ENCODE results near the gene ZNF761.
A peak's percentile ranks its signal among the peaks of the same experiment; 100 is the strongest.
"Not testable (repeated sequence)": the region's sequence is repeated elsewhere in the genome, so short reads cannot be mapped to it uniquely, and the experiment has no call there.

The ZNF761 gene

DNA sequence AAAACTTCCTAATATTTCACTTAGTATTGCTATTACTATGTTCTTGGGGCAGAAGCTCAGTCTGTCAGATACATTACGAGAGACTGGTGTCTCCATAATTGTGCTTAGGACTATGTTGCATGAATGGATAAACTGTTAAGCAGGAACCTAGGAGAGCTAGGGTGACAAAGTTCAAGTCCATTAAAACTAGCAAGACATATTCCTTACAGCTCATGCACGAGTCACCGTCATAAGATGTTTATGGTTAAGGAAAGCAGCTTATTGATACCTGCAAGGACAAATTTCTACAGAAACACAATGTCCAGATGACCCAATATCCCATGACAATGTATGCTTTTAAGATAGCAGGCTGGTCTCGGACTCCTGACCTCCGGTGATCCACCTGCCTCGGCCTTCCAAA lies 30.1 kb downstream of the ZNF761 start:
- no peak for DNase-seq

DNA sequence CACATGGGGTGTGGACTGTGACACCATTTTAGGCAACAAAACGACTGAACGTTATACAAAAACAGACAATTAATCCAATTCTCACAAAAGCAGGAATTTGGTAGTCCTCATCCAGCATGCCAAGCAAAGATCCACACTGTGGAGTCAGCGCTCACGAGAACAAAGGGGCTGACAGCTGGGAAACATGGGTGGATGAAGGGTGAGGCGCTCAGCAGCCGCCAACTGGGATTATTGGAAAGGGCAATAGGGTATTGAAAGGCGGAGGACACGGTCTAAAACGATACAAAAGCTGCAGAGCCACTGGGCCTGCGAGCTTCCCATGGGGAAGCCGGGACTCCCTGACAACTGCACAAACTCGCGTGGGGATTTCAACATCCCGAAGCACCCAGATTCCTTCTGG lies 31.1 kb downstream of the ZNF761 start:
- no peak for DNase-seq

DNA sequence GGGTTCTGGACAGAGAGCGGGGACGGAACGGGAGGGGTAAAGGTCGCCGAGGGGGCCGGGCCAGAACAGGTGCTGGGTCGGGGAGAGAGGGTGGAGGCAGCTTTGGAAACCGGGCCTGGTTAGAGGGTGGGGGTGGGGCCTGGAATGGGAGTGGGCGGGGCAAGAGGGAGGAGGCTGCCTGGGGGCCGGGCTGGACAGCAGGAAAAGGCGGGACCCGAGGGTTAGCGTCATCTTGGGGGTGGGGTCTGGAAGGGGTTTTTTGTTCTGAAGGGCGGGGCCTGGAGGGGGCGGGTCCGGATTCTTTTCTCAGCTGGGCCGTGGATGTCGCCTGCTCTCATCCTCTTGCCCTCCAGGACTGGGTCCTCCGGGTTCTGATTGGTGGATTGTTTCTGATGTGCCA lies 31.5 kb downstream of the ZNF761 start:
- no peak for DNase-seq

DNA sequence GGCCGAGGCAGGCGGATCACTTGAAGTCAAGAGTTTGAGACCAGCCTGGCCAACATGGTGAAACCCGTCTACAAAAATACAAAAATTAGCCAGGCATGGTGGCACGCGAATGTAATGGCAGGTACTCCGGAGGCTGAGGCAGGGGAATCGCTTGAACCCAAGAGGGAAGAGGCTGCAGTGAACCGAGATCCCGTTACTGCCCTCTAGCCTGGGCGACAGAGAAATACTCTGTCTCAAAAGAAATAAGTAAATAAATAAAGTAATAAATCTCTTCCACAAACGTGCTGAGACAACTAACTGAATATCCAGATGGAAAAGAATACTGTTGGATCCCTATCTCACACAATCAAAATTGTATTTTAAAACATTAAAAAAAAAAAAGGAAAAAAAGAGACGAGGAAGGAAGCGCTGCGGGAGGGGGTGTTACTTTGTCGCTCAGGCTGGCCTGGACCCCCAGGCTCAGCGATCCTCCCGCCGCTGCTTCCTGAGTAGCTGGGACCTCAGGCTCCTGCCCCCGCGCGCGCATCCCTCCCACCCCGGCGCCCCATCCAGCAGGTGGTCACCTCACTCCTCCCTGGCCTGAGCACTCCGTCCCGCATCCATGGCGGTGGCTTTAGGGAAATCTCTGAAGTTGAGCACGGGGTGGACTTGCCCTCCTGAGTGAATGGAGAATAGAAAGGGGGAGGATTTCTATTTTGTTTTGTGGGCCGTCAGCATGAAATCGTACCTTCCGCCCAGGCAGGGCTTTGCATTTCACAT lies 35.1 kb downstream of the ZNF761 start:
- DNase-seq: no peak

DNA sequence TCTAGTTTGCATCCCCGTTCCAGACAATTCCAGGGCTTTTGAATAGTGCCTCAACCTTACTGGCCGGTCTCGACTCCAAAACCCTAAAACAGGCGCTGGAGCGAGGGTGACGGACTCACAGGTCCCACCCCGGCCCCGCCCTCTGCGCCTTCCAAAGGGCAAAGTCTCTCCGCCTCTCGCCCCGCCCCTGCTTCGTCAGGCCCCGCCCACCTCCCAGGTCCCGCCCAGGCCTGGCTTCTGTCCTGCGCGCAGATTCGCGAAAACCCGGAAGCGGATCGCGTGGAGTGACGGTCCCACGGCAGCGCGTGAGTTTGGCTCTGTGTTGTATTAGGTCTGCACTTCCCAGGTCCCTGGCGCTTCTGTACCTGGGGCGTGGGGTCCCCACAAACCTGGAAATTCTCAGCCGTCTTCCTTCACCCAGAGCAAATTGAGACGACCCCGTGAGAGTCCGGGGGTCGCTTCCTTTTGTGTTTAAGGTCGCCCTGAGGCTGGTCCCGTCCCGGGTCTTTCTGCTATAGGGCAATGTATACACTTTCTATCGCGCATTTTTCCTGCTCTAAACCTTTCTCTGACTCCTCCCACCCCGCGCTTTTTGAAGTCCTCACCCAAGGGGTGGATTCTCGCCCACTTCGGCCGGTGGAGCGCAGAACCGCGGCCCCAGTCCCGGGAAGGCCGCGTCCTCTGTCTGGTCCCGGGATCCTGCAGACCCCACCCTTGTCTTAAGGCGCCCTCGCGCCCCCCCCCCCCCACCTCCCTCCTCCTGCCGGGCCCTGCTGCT lies 35.9 kb downstream of the ZNF761 start, which contains the start of gene ZNF813:
Gene ZNF813, plus strand, starts transcription at position 249 of the 778 bp plus-strand sequence. CDS start 16,090 bp downstream, outside the sequence.
- peak; percentile 34 for DNase-seq

DNA sequence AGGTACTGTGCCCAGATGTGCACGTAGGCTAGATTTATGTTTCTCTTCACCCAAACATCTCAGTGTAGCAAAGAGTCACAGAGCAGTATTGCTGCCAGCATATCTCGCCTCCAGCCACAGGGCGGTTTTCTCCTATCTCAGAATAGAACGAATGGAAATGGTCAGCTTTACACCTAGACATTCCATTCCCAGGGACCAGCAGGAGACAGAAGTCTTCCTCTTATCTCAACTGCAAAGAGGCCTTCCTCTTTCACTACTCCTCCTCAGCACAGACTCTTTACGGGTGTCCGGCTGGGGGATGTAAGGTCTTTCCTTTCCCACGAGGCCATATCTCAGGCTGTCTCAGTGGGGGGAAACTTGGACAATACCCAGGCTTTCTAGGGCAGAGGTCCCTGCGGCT lies 36.8 kb downstream of the ZNF761 start:
- not testable (repeated sequence) for DNase-seq

DNA sequence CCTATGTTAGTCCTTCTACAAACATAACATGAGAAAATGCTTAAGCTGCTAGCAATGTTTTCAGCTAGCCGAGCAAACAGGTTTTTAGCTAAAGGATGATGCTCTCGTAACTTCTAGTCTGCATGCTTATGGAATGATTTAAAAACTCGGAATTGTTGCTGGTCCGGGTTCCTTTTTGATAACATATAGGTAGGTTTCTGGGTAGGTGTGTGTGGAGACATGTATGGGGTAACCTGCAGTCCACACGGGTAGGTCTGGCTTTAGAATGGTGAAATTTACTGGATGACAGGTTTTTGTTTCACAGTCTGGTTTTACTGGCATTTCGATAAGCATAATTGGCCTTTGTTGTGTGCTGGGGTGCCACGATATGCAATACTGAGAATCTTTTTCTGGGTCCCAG lies 40.1 kb downstream of the ZNF761 start:
- DNase-seq: no peak

DNA sequence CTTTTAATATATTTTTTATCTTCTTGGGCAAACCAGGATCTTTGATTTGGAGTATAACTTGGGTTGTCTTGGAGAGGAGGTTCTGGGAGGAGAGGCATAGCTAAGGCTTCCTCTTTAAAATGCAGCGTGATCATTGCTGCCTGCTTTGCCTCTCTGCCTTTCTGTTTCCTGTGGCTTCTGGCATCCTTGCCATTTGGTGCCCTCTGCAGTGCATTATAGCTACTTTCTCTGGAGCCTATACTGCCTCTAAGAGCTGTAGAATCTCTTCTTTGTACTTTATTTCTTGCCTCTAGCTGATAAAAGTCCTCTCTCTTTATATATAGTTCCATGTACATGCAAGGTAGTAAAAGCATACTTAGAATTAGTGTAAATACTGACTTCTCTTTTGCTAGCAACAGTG lies 43.0 kb downstream of the ZNF761 start:
- not testable (repeated sequence) for DNase-seq

DNA sequence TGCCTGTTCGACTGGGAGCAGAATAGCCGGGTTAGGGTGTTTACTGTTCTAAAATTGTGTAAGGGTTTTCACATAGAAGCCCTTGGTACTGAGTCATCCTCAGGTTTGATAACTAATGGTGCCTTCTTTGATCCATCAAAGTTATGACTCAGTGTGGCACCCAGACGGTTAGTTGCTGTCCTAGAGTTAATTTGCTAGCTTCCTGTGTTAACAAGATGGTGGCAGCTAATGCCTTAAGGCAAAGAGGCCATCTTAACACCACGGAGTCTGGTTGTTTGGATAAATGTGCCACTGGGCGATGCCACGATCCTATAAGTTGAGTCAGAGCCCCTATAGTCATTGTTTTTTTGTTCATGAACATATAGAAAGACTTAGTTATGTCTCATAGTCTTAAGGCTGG lies 43.7 kb downstream of the ZNF761 start:
- not testable (repeated sequence) for DNase-seq

DNA sequence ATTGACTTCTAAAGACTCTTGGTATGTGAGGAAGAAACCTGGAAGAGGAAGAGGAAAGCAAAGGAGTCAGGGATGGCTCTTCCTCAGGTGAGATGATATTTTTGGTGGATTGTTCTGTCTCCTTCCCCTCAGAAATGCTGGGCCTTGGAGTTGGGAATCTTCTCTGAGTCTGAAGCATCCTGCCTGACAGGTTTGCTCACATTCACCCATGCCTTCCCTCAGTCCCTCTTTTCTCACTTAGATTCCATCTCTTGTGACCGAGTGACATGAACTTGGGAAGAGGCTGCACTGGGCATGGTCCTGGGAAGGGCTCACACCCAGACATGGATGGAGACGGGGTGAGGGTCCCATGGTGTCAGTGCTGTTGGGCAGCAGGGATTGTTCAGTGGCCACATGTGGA lies 52.0 kb downstream of the ZNF761 start:
- DNase-seq: not testable (repeated sequence)

DNA sequence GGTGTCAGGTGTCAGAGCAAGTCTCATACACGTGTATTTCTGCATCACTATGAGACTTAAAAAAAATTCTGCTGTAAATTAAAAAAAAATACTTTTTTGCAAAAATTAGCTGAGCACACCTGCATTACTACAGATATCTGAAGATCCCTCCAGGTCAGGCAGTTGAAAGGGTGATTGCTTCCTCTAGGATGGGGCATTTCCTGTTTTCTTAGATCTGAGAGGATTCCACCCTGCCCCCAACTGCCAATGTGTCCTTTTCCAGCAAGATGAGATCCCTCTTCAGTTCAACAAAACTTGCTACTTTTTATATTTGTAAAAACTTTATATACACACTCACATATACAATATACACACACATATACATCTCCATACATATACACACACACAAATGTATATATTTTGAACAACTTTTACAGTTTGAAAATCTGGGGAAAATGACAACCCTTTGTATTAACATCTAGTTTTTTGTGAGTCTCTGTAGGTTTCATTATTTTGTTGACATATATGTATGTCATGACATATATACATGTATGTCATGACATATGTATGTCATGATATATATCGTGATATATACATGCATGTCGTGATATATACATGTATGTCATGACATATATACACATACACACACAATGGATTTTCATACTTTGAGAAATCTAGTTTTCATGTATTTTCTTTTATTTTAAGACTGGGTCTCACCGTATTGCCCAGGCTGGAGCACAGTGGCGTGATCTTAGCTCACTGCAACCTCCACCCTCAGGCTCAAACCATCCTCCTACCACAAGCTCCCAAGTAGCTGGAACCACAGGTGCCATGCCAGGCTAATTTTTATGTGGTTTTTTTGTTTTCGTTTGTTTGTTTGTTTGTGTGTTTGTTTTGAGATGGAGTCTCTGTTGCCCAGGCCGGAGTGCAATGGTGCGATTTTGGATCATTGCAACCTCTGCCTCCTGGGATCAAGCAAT lies 53.5 kb downstream of the ZNF761 start:
- DNase-seq: no peak

DNA sequence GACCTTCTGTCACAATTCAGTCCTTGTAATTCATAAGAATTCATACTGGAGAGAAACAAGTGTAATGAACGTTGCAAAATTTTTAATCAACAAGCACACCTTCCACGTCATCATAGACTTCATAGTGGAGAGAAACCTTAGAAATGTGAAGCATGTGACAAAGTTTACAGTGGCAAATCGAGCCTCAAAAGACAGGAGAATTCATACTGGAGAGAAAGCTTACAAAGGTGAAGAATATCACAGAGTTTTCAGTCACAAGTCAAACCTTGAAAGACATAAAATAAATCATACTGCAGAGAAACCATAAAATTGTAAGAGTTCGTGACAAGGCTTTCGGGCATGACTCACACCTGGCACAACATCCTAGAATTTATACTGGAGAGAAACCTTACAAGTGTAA lies 60.4 kb downstream of the ZNF761 start:
- DNase-seq: no peak

DNA sequence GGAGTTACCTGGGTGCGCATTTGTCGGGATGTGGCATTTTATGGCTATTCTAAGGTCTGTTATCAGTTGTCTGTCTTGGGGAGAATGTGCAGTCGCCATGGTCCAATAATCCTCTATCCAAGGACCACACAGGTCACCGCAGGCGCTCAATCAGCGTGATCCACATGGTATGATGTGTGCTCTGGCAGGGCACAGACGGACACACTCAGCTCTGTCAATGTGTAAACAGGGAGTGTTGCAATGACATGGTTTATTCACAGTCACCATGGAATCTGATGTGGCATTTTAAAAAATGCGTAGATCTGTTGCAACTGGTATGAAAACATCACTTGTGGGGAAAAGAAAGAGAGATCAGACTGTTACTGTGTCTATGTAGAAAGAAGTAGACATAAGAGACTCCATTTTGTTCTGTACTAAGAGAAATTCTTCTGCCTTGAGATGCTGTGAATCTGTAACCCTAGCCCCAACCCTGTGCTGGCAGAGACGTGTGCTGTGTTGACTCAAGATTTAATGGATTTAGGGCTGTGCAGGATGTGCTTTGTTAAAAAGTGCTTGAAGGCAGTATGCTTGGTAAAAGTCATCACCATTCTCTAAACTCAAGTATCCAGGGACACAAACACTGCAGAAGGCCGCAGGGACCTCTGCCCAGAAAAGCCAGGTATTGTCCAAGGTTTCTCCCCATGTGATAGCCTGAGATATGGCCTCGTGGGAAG lies 65.7 kb downstream of the ZNF761 start:
- DNase-seq: not testable (repeated sequence)

DNA sequence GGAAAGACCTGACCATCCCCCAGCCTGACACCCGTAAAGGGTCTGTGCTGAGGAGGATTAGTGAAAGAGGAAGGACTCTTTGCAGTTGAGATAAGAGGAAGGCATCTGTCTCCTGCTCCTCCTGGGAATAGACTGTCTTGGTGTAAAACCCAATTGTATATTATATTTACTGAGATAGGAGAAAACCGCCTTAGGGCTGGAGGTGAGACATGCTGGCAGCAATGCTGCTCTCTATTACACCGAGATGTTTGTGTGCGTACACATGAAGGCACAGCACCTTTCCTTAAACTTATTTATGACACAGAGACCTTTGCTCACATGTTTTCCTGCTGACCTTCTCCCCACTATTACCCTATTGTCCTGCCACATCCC lies 66.2 kb downstream of the ZNF761 start:
- not testable (repeated sequence) for DNase-seq

DNA sequence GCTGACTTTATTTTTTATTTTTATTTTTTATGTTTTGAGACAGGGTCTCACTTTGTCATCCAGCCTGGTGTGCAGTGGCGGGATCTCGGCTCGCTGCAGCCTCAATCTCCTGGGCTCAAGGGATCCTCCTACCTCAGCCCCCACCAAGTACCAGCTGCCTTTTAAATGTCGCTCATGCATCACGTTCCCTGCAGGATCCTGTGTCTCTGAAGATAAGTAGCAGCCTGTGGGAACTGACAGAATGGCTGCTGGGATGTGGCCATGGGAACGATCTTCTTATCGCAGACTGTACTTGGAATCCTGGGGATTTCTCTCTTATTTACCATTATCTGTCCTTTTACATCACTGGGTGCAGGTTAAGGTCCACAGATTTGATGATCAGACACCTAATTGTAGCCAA lies 71.4 kb downstream of the ZNF761 start:
- DNase-seq: not testable (repeated sequence)

DNA sequence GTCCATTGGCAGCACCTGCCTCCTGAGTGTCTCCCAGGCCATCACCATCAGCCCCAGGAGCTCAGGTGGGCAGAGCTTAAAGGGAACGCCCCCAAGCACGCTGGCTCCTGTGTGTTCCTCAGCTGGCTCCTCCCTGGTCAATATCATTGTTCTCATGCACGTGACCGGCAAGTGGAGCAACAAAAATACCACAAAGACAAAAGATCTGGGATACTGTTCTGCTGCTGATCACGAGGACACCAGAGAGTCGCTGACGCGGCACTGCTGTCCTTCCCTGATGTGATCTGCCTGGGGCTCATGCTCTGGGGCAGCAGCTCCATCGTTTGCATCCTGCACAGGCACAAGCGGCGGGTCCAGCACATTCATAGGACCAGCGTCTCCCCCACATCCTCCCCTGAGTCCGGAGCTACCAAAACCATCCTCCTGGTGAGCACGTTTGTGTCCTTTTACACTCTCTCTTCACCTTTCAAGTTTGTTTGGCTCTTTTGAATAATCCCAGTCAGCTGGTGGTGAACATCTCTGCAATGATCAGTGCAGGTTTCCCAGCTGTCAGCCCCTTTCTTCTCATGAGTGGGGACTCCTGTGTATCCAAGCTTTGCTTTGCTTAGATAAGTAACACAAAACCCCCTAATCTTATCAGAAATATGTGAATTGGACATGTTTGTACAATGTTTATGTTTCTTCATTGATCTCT lies 72.0 kb downstream of the ZNF761 start:
- DNase-seq: not testable (repeated sequence)

DNA sequence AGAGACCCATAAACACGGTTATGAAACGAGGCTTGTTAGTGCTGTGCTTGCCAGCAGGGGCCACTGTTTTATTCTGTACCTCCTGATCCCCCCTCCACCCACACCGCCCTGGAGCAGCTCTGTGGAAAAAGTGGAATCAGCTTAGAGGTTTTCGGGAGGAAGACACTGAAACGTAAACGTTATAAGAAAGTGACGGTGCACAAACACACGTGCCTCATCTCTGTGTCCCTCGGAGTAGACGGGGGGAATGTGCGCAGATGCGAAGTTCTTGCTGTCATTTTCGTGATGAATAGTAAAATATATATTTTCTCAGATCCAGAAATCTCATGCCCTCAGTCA lies 72.5 kb downstream of the ZNF761 start:
- not testable (repeated sequence) for DNase-seq

DNA sequence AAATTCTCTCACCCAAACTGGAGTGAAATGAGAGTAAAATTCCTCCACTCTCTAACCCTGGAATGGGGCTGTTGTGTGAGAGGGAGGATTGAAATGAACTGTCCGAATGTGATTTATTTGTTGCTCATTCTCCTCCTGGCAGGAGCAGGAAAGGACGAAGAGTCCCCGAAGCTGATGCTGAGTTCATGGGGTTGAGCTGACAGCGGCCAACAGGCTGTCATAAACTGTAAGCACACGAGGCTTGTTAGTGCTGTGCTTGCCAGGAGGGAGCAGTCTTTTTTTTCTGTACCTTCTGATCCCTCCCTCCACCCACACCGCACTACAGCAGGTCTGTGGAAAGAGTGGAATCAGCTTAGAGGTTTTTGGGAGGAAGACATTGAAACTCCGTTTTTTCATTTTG lies 73.1 kb downstream of the ZNF761 start:
- no peak for DNase-seq

DNA sequence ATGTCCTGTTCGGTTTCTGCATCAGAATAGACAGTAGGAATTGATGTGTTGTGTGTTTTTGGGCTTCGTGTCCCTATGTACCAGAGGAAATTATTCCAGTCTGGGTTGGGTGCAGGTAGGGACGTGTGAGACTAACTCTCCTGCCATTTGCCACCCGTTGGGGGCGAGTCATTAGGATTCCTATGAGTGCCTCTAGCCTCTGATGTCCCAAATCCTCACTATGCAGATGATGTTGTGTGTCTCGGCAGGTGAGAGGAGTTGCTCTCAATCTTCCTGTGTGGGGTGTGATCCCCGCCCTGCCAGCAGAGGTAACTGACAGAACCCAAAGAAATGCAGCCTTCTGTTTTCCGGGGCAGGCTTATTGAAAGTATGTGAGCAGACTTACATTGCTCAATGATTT lies 74.9 kb downstream of the ZNF761 start:
- no peak for DNase-seq
